Measurements from ENCODE around the gene NGLY1.

GRCh38 chr3:25781145-25781757 is 2.0 kb downstream of the NGLY1 start:
- TF ChIP-seq POLR2A (IDR thresholded peaks at IDR 0.05): no peak
- no peak for TF ChIP-seq CTCF (IDR thresholded peaks at IDR 0.05)
